Measurements from ENCODE around the gene IL5RA.

Gene IL5RA

DNA sequence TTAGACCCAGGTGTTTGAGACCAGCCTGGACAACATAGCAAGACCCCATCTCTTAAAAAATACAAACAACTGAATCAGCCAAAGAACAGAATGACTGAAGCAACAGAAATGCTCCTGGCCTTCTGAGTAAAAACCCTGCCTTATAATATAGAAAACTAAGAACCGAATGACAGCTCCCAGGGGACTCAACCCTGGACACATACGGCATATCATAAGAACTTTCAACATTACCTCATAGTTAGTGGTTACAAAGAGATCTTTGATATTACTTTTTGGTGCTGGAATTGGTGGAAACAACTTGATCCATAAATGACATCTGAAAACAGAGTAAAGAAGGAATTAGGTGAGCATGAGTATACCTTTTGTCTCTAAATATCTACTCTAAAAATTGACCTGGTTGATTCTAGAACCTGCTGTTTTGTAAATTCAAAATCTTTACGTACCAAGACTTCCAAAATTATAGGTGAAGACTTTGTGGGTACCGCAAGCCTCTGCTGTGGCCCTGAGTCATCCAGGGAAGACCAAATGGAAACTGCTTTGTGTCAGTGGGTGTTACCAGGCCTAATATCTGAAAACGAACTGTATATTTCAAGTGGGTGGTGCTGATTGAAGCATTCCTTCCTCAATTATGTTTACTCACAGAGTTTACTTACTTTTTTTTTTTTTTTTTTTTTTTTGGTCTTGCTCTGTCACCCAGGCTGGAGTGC, 35.5 kb downstream of the IL5RA start:
- TF ChIP-seq, protein P1, sequence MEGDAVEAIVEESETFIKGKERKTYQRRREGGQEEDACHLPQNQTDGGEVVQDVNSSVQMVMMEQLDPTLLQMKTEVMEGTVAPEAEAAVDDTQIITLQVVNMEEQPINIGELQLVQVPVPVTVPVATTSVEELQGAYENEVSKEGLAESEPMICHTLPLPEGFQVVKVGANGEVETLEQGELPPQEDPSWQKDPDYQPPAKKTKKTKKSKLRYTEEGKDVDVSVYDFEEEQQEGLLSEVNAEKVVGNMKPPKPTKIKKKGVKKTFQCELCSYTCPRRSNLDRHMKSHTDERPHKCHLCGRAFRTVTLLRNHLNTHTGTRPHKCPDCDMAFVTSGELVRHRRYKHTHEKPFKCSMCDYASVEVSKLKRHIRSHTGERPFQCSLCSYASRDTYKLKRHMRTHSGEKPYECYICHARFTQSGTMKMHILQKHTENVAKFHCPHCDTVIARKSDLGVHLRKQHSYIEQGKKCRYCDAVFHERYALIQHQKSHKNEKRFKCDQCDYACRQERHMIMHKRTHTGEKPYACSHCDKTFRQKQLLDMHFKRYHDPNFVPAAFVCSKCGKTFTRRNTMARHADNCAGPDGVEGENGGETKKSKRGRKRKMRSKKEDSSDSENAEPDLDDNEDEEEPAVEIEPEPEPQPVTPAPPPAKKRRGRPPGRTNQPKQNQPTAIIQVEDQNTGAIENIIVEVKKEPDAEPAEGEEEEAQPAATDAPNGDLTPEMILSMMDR (IDR thresholded peaks at IDR 0.05), result no peak
- Histone ChIP-seq H3K36me3 (no peaks in the 10 kb centered on the region), H3K27me3 (no peaks in the 10 kb centered on the region), H3K9me3 (no peaks in the 10 kb centered on the region), H3K4me1 (ENCODE audit: control insufficient read depth in 1 of 2, insufficient read depth in 1 of 2, low read depth in 1 of 2, low read length in 1 of 2) (no peaks in the 10 kb centered on the region), H3K27ac (no peak overlapping the region), H3K4me3 (ENCODE audit: low read depth in 1 of 2, low read length in 1 of 2) (no peak overlapping the region)

DNA sequence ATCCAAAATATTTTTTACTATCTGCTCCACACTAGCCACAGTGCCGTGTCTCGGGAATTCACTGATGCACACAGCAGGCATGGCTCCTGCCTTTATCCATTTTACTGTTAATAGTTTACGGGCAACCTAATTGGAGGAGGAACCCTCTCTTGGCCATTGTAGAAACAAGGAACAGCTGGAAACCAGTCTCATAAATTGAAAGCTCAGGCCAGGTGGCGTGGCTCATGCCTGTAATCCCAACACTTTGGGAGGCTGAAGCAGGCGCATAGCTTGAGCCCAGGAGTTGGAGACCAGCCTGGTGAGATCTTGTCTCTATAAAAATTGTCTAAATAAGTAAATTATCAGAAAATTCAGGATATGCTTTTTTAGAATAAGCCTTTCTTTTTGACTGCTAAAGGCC, 39.0 kb downstream of the IL5RA start:
- TF ChIP-seq, protein P1 (IDR thresholded peaks at IDR 0.05), result no peak
- Histone ChIP-seq H3K36me3 (no peaks in the 10 kb centered on the region), H3K4me1 (ENCODE audit: control insufficient read depth in 1 of 2, insufficient read depth in 1 of 2, low read depth in 1 of 2, low read length in 1 of 2) (no peaks in the 10 kb centered on the region), H3K27ac (no peak overlapping the region), H3K4me3 (ENCODE audit: low read depth in 1 of 2, low read length in 1 of 2) (no peak overlapping the region), H3K9me3 (no peaks in the 10 kb centered on the region), H3K27me3 (no peaks in the 10 kb centered on the region)

DNA sequence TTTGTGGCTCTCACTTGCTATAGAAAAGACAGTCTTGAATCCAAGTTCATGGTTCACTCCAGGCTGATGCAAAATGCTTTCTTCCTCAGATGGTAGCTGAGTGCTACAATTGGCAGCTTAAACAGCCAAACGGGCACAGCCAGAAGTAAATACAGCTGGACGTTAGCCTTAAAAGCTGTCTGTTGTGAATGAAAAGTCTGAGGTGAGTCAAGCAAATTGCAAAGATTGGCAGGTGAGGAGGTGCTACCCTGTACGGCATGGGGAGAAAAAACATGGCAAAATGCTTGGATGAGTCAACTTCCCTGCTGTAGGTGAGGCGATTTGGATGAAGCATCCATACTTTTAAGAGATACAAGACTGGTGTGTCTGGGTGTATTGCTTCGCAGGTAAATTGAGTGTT, 40.5 kb downstream of the IL5RA start:
- H3K4me1 ChIP-seq (ENCODE audit: control insufficient read depth in 1 of 2, insufficient read depth in 1 of 2, low read depth in 1 of 2, low read length in 1 of 2), result no peaks in the 10 kb centered on the region
- TF ChIP-seq, protein P1 (IDR thresholded peaks at IDR 0.05), result no peak
- no peak overlapping the region for H3K27ac ChIP-seq
- no peak overlapping the region for H3K4me3 ChIP-seq (ENCODE audit: low read depth in 1 of 2, low read length in 1 of 2)
- H3K27me3 ChIP-seq, result no peaks in the 10 kb centered on the region
- no peaks in the 10 kb centered on the region for H3K36me3 ChIP-seq
- H3K9me3 ChIP-seq, result no peaks in the 10 kb centered on the region

DNA sequence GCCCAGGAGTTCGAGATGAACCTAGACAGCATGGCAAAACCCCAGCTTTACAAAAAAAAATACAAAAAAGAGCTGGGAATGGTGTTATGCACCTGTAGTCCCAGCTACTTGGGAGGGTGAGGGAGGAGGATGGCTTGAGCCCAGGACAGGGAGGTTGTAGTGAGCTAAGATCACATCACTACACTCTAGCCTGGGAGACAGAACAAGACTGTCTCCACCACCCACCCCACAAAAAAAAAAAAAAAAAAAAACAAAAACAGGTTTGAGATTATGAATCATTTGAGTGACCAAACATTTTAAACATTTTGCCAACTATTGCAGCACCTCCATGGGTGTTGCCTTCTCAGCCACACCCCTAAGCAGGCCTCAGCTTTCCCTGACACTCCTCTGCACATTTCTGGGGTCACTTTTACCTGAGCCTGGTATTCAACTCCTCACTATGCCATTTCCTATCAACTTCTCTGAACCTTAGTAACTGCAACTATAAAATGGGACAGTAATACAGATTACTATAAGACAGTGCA, 41.8 kb downstream of the IL5RA start:
- Histone ChIP-seq H3K4me1 (ENCODE audit: control insufficient read depth in 1 of 2, insufficient read depth in 1 of 2, low read depth in 1 of 2, low read length in 1 of 2) (no peaks in the 10 kb centered on the region), H3K27ac (no peak overlapping the region), H3K27me3 (no peaks in the 10 kb centered on the region), H3K36me3 (no peaks in the 10 kb centered on the region), H3K4me3 (ENCODE audit: low read depth in 1 of 2, low read length in 1 of 2) (no peak overlapping the region), H3K9me3 (no peaks in the 10 kb centered on the region)
- TF ChIP-seq, protein P1 (IDR thresholded peaks at IDR 0.05), result no peak

DNA sequence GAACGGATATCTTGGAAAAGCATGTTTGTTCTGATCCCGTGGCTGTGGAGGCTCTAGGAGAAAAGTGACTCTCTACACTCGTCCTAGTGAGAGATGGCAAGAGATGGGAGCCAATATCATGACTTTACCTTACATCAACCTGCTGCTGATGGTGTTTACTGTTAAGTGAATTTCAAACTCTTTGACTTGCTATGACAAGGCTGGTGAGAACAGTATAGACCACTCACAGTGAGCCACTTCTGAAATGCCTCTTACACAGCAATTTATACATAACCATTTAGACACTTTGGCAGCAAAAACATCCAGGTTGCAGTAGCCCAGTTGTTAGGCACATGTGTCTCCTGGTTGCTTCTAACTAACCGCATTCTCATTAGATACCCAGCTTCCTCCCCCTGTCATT, 43.3 kb downstream of the IL5RA start:
- no peaks in the 10 kb centered on the region for H3K9me3 ChIP-seq
- no peak overlapping the region for H3K4me3 ChIP-seq (ENCODE audit: low read depth in 1 of 2, low read length in 1 of 2)
- H3K27me3 ChIP-seq, result no peaks in the 10 kb centered on the region
- no peaks in the 10 kb centered on the region for H3K36me3 ChIP-seq
- H3K4me1 ChIP-seq (ENCODE audit: control insufficient read depth in 1 of 2, insufficient read depth in 1 of 2, low read depth in 1 of 2, low read length in 1 of 2), result no peaks in the 10 kb centered on the region
- TF ChIP-seq, protein P1 (IDR thresholded peaks at IDR 0.05), result no peak
- no peak overlapping the region for H3K27ac ChIP-seq

Measured in neutrophil (primary cell).